SW 1271 (cell line): ENCODE results near the gene PTP4A2.
"Not testable (repeated sequence)": the region's sequence is repeated elsewhere in the genome, so short reads cannot be mapped to it uniquely, and the experiment has no call there.

Source experiments
- DNase-seq, 2 experiments: peaks; one replicate each; lab custom pipeline; 2025; lab: John Stamatoyannopoulos, UW

Gene PTP4A2

DNA sequence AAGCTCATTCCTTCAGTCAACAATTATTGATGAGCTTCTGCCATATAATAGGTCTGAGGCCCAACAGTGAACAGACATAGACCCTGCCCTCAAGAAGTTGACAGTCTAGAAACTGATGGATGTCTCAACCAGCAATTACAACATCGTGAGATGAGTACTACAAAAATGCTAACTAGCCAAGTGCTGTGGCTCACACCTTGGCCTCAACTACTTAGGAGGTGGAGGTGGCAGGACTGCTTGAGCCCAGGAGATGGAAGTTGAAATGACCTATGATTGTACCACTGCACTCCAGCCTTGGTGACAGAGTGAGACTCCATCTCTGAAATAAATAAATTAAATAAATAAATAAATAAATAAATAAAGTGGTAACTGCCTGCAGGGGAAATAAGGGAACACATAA, 11.7 kb upstream of the PTP4A2 start:
- DNase-seq = no peak

DNA sequence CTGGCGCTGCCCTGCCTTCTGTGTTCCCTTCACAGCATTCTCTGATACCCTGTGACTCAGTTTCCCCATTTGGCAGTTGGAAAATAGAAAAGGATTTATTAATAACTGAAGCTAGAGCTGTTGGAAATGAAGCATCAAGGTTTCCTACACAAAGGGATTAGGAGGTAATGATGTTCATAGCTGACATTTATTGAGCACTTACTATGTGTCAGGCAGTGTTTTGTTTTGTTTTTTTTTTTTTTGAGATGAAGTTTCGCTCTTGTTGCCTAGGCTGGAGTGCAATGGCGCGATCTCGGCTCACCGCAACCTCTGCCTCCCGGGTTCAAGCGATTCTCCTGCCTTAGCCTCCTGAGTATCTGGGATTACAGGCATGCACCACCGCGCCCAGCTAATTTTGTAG, 7.5 kb upstream of the PTP4A2 start:
- DNase-seq = not testable (repeated sequence)

DNA sequence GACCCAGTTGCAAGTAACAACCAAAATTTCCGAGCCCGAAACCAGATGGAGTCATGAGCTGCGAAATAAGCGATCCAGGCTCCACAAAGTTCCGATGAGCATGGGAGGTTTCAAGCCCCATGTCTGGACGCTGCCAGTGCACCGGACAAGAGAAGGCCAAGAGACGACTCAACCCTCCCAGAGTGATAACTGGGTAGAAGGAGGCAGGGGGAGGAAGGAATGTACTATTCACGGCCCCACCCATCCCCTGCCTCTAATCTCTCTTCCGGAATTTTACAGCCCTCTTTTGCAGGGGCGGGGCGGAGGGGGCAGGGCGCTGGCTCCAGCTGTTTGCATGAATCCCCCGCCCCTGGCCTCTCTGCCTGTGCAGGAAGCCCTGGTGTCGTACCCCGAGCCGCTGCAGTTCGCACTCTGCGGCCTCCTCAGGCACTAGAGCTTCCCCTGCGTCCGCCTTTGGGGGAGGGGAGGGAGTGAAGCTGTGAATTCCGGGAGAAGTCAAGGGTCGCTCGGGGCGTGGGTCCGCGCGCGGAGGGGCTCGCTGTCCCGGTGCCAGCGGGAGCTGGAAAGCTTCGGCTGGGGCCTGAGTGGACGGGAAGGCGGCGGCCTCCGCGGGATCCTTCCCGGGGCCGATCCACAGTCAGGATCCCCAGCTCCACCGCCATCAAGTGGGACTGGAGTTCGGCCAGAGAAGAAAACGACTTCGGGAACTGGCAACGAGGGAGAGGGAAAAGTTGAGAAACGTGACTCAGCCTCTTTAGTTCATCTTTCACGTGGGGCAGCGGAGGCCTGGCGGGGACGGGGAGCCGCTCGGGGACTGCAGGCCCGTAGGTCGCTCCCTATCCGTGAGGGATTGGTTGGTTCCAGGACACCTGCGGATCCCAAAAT, 6.3 kb upstream of the PTP4A2 start:
- no peak for DNase-seq

DNA sequence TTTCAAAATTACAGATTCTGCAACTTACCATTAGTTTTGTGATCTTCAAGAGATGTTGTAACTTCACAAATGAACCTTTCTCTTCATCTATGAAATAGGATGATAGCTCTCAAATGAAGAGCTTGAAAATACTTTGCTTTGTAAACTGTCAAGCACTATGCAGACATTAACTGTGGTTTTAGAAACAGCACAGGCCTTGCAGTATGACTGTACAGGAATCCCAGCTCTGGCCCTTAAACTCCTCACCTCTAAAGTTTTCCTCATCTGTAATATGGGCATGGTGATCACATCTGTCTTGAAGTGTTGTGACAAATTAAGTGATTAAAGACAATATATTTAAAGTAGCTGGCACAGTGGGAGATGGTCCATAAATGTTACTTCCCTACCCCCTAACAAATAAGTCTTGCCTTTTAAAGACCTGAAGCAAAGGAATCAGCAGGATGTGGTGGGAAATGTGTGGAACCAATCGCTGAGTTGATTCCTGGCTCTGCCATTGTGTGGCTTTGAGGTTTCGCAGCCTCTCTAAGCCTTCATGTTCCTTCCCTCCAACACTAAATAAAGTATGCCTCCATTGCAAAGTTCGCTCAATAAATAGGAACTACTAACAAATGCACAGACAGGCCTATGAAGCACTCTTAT, 5.5 kb upstream of the PTP4A2 start:
- no peak for DNase-seq

- DNase-seq = not testable (repeated sequence)
Observed at GRCh38 chr1:31942061-31942460, 3.9 kb upstream of the PTP4A2 start.

GRCh38 chr1:31939484-31940329, 1.5 kb upstream of the PTP4A2 start:
- DNase-seq = peak in 1 of 2 experiments; percentile 61

DNA sequence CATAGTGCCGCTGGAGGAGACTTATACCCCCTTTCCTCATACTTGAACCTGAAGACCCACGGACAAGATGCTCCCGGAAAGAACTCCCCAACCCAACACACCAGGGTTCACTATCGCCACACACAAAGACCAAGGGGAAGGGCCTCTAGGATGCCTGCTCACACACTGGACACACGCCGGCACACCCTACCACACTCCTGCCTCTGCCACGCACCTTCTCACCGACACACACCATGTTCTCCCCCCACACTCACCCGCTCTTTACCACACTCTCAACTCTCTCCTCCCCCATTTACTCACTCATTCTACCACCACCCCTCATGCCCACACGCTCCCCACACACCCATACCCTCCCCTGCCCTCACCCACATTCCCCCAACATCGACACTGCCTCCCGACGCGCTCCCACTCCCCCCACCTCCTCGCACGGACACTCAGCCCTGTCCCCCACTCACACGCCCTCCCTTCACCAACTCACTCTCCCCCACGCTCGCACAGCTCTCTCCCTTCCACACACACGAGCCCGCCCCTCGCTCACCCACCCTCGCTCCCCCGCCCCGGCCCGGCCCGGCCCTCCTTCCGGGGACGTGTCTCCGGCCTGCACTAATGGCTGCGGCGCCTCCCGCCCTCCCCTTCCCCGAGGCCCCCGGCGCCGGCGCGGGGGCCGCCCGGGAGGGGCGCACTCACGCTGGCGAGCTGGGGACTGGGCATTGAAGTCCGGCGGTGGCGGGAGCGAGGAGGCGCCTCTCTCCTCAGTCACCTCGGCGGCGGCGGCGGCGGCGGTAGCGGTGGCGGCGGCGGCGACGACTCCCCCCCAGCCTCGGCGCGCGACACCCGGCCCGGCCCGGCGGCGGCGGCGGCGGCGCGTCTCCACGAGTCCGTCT, 626 bp downstream of the PTP4A2 start:
- peak in 1 of 2 experiments; percentile 48 for DNase-seq

- DNase-seq = no peak
Observed at GRCh38 chr1:31936981-31937299, 1.2 kb downstream of the PTP4A2 start.

DNA sequence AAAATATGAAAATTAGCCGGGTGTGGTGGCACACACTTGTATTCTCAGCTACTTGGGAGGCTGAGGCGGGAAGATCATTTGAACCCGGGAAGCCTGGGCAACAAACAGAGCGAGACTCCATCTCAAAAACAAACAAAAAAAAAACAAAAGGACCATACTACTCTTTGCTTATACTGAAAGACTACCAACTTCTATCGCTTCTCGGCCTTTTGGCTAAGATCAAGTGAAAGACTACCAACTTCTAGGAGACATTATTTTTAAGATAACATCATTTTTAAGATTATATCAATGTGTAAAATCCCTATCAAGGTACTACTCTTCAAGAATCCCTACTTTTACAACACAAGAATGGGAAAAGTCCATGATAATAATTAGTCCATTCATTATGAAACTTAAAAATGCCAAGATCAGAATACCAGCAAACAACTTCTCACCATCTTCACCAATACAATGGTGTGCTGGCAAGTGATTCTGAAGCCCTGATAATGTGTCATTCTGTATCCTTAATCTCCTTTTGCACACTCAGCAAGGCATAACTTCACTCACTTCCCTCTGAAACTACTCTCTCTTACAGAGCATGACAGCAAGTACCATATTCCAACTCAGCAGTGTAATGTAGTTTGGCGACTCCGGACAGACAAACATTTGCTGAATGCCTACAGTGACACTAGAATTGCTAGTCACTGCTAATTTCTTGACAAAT, 1.7 kb downstream of the PTP4A2 start:
- no peak for DNase-seq

GRCh38 chr1:31934706-31935629, 3.2 kb downstream of the PTP4A2 start:
- DNase-seq = peak in 1 of 2 experiments; percentile 57

- DNase-seq = peak; percentile 22 to 64
Observed at GRCh38 chr1:31932491-31933316, 5.5 kb downstream of the PTP4A2 start.

GRCh38 chr1:31931593-31932225, 6.5 kb downstream of the PTP4A2 start:
- DNase-seq = peak in 1 of 2 experiments; percentile 77

GRCh38 chr1:31930836-31931592, 7.2 kb downstream of the PTP4A2 start:
- DNase-seq = peak in 1 of 2 experiments; percentile 53

GRCh38 chr1:31927661-31927980, 10.5 kb downstream of the PTP4A2 start:
- DNase-seq = no peak

- DNase-seq = no peak
Observed at GRCh38 chr1:31926853-31927660, 11.1 kb downstream of the PTP4A2 start.

DNA sequence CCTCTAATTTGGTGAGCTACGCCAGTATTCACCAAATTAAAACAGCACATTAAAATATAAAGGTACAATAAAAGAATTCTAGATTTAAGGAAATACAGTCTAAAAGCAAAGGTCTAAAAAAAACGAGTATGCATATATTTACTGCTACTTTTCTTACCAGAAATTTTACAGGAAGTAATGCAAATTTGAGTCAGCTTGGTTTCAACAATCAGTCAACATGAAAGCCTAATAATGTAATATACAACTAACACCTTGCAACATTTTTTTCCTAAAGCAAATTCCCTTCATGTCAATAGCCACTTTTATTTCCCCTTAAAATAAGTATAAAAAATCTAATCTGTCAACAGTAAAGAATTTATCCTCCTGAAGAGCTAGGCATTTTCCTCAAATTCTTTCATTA, 11.9 kb downstream of the PTP4A2 start:
- no peak for DNase-seq

DNA sequence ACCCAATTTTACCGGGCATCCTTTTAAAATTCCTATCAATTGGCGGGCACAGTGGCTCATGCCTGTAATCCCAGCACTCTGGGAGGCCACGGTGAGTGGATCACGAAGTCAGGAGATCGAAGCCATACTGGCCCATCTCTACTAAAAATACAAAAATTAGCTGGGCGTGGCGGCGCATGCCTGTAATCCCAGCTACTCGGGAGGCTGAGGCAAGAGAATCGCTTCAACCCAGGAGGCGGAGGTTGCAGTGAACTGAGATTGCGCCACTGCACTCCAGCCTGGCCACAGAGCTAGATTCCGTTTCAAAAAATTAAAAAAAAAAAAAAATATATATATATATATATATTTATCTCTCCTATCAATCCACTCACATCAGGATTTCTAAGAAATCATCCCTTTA, 12.3 kb downstream of the PTP4A2 start:
- DNase-seq = not testable (repeated sequence)
